ENCODE results near the gene BRCA2.

Gene BRCA2

GRCh38 chr13:32426990-32427851, 111.9 kb downstream of the BRCA2 start:
- H3K36me3 ChIP-seq (ENCODE audit: insufficient read depth, low read length): no peaks in the 10 kb centered on the region
- peak overlapping the region; percentile 91 for H3K4me2 ChIP-seq (ENCODE audit: low read depth, low read length, poor library complexity, severe bottlenecking)
- peaks cover 5% of the 10 kb centered on the region; the same call in 1 of the 2 replicates for H3F3A ChIP-seq (ENCODE audit: low read depth)
- peak overlapping the region; percentile 81 for H3K9ac ChIP-seq (ENCODE audit: low read depth, low read length, poor library complexity, severe bottlenecking)
- no peaks in the 10 kb centered on the region for H3K9me3 ChIP-seq (ENCODE audit: insufficient read depth, low read depth, low read length)
- H3K79me2 ChIP-seq (ENCODE audit: insufficient read depth, low read length): peaks cover 53% of the 10 kb centered on the region
- H3K4me1 ChIP-seq (ENCODE audit: insufficient read depth, low read length, poor library complexity, severe bottlenecking): peaks cover 51% of the 10 kb centered on the region
- peak overlapping the region; percentile 85 for H2AFZ ChIP-seq (ENCODE audit: low read length)
- no peaks in the 10 kb centered on the region for H3K9me2 ChIP-seq (replicated peaks; ENCODE audit: low read depth, low read length)
- TF ChIP-seq CTCF (conservative IDR thresholded peaks at IDR 0.05; ENCODE audit: low read length): no peak
- TF ChIP-seq EZH2phosphoT487 (IDR thresholded peaks at IDR 0.05; ENCODE audit: borderline replicate concordance): no peak
- peak overlapping the region; percentile 95 for H3K4me3 ChIP-seq (ENCODE audit: low read length, poor library complexity, severe bottlenecking)
- peaks cover 19% of the 10 kb centered on the region for H4K20me1 ChIP-seq (ENCODE audit: insufficient read depth, low read length, poor library complexity, severe bottlenecking)
- H3K27me3 ChIP-seq (ENCODE audit: insufficient read depth, low read length, poor library complexity, severe bottlenecking): no peaks in the 10 kb centered on the region

GRCh38 chr13:32427852-32428580, 112.7 kb downstream of the BRCA2 start, which contains the start of gene N4BP2L1:
Gene N4BP2L1 (minus strand): TSS chr13:32428130. CDS start chr13:32428082, 48 bp downstream.
- H4K20me1 ChIP-seq (ENCODE audit: insufficient read depth, low read length, poor library complexity, severe bottlenecking): peaks cover 19% of the 10 kb centered on the region
- H3F3A ChIP-seq (ENCODE audit: low read depth): peaks cover 5% of the 10 kb centered on the region; the same call in 1 of the 2 replicates
- peak within 1 kb of the TSS; percentile 95 for H2AFZ ChIP-seq (ENCODE audit: low read length)
- peak within 1 kb of the TSS; percentile 95 for H3K4me3 ChIP-seq (ENCODE audit: low read length, poor library complexity, severe bottlenecking)
- H3K36me3 ChIP-seq (ENCODE audit: insufficient read depth, low read length): no peaks in the 10 kb centered on the region
- H3K4me1 ChIP-seq (ENCODE audit: insufficient read depth, low read length, poor library complexity, severe bottlenecking): peaks cover 49% of the 10 kb centered on the region
- H3K4me2 ChIP-seq (ENCODE audit: low read depth, low read length, poor library complexity, severe bottlenecking): peak within 1 kb of the TSS; percentile 91
- H3K9me2 ChIP-seq (replicated peaks; ENCODE audit: low read depth, low read length): no peaks in the 10 kb centered on the region
- H3K9me3 ChIP-seq (ENCODE audit: insufficient read depth, low read depth, low read length): no peaks in the 10 kb centered on the region
- H3K9ac ChIP-seq (ENCODE audit: low read depth, low read length, poor library complexity, severe bottlenecking): peak within 1 kb of the TSS; percentile 81
- H3K79me2 ChIP-seq (ENCODE audit: insufficient read depth, low read length): peaks cover 45% of the 10 kb centered on the region
- no peaks in the 10 kb centered on the region for H3K27me3 ChIP-seq (ENCODE audit: insufficient read depth, low read length, poor library complexity, severe bottlenecking)
- TF ChIP-seq EZH2phosphoT487 (IDR thresholded peaks at IDR 0.05; ENCODE audit: borderline replicate concordance) (no peak), CTCF (conservative IDR thresholded peaks at IDR 0.05; ENCODE audit: low read length) (no peak)

GRCh38 chr13:32428581-32429432, 113.5 kb downstream of the BRCA2 start:
- TF ChIP-seq EZH2phosphoT487 (IDR thresholded peaks at IDR 0.05; ENCODE audit: borderline replicate concordance): no peak
- no peak for TF ChIP-seq CTCF (conservative IDR thresholded peaks at IDR 0.05; ENCODE audit: low read length)
- Histone ChIP-seq H3K4me1 (ENCODE audit: insufficient read depth, low read length, poor library complexity, severe bottlenecking) (peaks cover 42% of the 10 kb centered on the region), H3K36me3 (ENCODE audit: insufficient read depth, low read length) (no peaks in the 10 kb centered on the region), H3K4me2 (ENCODE audit: low read depth, low read length, poor library complexity, severe bottlenecking) (peak overlapping the region; percentile 91), H4K20me1 (ENCODE audit: insufficient read depth, low read length, poor library complexity, severe bottlenecking) (peaks cover 19% of the 10 kb centered on the region), H2AFZ (ENCODE audit: low read length) (peak overlapping the region; percentile 95), H3K27me3 (ENCODE audit: insufficient read depth, low read length, poor library complexity, severe bottlenecking) (no peaks in the 10 kb centered on the region), H3F3A (ENCODE audit: low read depth) (peaks cover 5% of the 10 kb centered on the region; the same call in 1 of the 2 replicates), H3K4me3 (ENCODE audit: low read length, poor library complexity, severe bottlenecking) (peak overlapping the region; percentile 95), H3K9me3 (ENCODE audit: insufficient read depth, low read depth, low read length) (no peaks in the 10 kb centered on the region), H3K79me2 (ENCODE audit: insufficient read depth, low read length) (peaks cover 37% of the 10 kb centered on the region), H3K9me2 (replicated peaks; ENCODE audit: low read depth, low read length) (no peaks in the 10 kb centered on the region), H3K9ac (ENCODE audit: low read depth, low read length, poor library complexity, severe bottlenecking) (peak overlapping the region; percentile 81)
